ENCODE results near the gene PCDHGC5. TPM values are rescaled to one million over a fixed set of nuclear protein-coding genes. Genes with fewer than 3 reads are reported as not detected.

Gene PCDHGC5
- total RNA-seq, 1 experiment from 2014 or later, result 0.61 TPM

- POLR2A ChIA-PET, result no interaction called here
- Mint-ChIP-seq H3K36me3 (ENCODE audit: insufficient read depth, unreplicated experiment) (peaks cover 5% of the 10 kb centered on the region), H3K4me3 (ENCODE audit: unreplicated experiment) (no peak overlapping the region), H3K27me3 (ENCODE audit: insufficient read depth, unreplicated experiment) (no peaks in the 10 kb centered on the region), H3K4me1 (ENCODE audit: insufficient read depth, unreplicated experiment) (no peaks in the 10 kb centered on the region), H3K9me3 (ENCODE audit: unreplicated experiment) (no peaks in the 10 kb centered on the region), H3K27ac (ENCODE audit: low read depth, unreplicated experiment) (no peak overlapping the region)
- no peak for TF ChIP-seq CTCF (IDR thresholded peaks at IDR 0.05; ENCODE audit: unreplicated experiment)
- CTCF ChIA-PET, result interaction anchor here (0.7 to 1.7 kb wide), 3 partner anchors 18 to 833 kb away, joined by 3 to 4 read pairs (median 3); no protein-coding TSS in a partner anchor
- no peak for DNase-seq (ENCODE audit: unreplicated experiment)
- BruUV-seq (replicated peaks), result no TSS peak
- intact Hi-C loops (cut with micrococcal nuclease), result no loop called here
Observed at GRCh38 chr5:141494761-141495452, 6.0 kb downstream of the PCDHGC5 start.

- H3K4me3 Mint-ChIP-seq (ENCODE audit: unreplicated experiment), result no peak overlapping the region
- intact Hi-C loops (cut with micrococcal nuclease), result no loop called here
- DNase-seq (ENCODE audit: unreplicated experiment), result no peak
- CTCF ChIA-PET, result interaction anchor here (0.7 to 1.7 kb wide), 2 partner anchors 68 to 833 kb away, joined by 3 to 4 read pairs; no protein-coding TSS in a partner anchor
- POLR2A ChIA-PET, result no interaction called here
- H3K36me3 Mint-ChIP-seq (ENCODE audit: insufficient read depth, unreplicated experiment), result peaks cover 5% of the 10 kb centered on the region
- BruUV-seq (replicated peaks), result no TSS peak
- H3K4me1 Mint-ChIP-seq (ENCODE audit: insufficient read depth, unreplicated experiment), result no peaks in the 10 kb centered on the region
- H3K9me3 Mint-ChIP-seq (ENCODE audit: unreplicated experiment), result no peaks in the 10 kb centered on the region
- TF ChIP-seq CTCF (IDR thresholded peaks at IDR 0.05; ENCODE audit: unreplicated experiment), result no peak
- no peaks in the 10 kb centered on the region for H3K27me3 Mint-ChIP-seq (ENCODE audit: insufficient read depth, unreplicated experiment)
- H3K27ac Mint-ChIP-seq (ENCODE audit: low read depth, unreplicated experiment), result no peak overlapping the region
Observed at GRCh38 chr5:141495453-141495811, 6.6 kb downstream of the PCDHGC5 start.

GRCh38 chr5:141496038-141496437 is 7.2 kb downstream of the PCDHGC5 start:
- H3K4me1 Mint-ChIP-seq (ENCODE audit: insufficient read depth, unreplicated experiment), result no peaks in the 10 kb centered on the region
- BruUV-seq (replicated peaks), result no TSS peak
- ChIA-PET CTCF (interaction anchor here (0.7 kb wide), 1 partner anchor 1585 kb away, joined by 4 read pairs; no protein-coding TSS in a partner anchor), POLR2A (no interaction called here)
- no peak overlapping the region for H3K27ac Mint-ChIP-seq (ENCODE audit: low read depth, unreplicated experiment)
- intact Hi-C loops (cut with micrococcal nuclease), result no loop called here
- no peak for TF ChIP-seq CTCF (IDR thresholded peaks at IDR 0.05; ENCODE audit: unreplicated experiment)
- peaks cover 5% of the 10 kb centered on the region for H3K36me3 Mint-ChIP-seq (ENCODE audit: insufficient read depth, unreplicated experiment)
- H3K27me3 Mint-ChIP-seq (ENCODE audit: insufficient read depth, unreplicated experiment), result no peaks in the 10 kb centered on the region
- H3K9me3 Mint-ChIP-seq (ENCODE audit: unreplicated experiment), result no peaks in the 10 kb centered on the region
- H3K4me3 Mint-ChIP-seq (ENCODE audit: unreplicated experiment), result no peak overlapping the region
- DNase-seq (ENCODE audit: unreplicated experiment), result no peak

- TF ChIP-seq CTCF (IDR thresholded peaks at IDR 0.05; ENCODE audit: unreplicated experiment), result no peak
- ChIA-PET CTCF (interaction anchor here (0.7 to 4.9 kb wide), 4 partner anchors 11 to 730 kb away, joined by 3 to 27 read pairs (median 6); no protein-coding TSS in a partner anchor), POLR2A (no interaction called here)
- intact Hi-C loops (cut with micrococcal nuclease), result no loop called here
- Mint-ChIP-seq H3K4me1 (ENCODE audit: insufficient read depth, unreplicated experiment) (no peaks in the 10 kb centered on the region), H3K27me3 (ENCODE audit: insufficient read depth, unreplicated experiment) (no peaks in the 10 kb centered on the region), H3K36me3 (ENCODE audit: insufficient read depth, unreplicated experiment) (peaks cover 6% of the 10 kb centered on the region), H3K27ac (ENCODE audit: low read depth, unreplicated experiment) (no peak overlapping the region), H3K4me3 (ENCODE audit: unreplicated experiment) (no peak overlapping the region), H3K9me3 (ENCODE audit: unreplicated experiment) (no peaks in the 10 kb centered on the region)
- DNase-seq (ENCODE audit: unreplicated experiment), result no peak
- no TSS peak for BruUV-seq (replicated peaks)
Observed at GRCh38 chr5:141501761-141502160, 12.9 kb downstream of the PCDHGC5 start.
